Right lung (tissue), 5 donors: ENCODE data around the gene SNED1. TPM values are rescaled to one million over a fixed set of nuclear protein-coding genes. Genes with fewer than 3 reads are reported as not detected.

ENCODE experiments used
- DNase-seq, 2 donors: peaks; one replicate each; pipeline ENCODE4 v3.0.0-alpha.2; 2013
- polyA plus RNA-seq, 5 donors: library from polyadenylated mRNA; unstranded; fragments of 120-200 nt; gene quantifications; one replicate each; pipeline versions ENCODE4 v1.2.1 to v1.2.3, GENCODE V29; 2013; ENCODE audit warnings: inconsistent platforms in 1 of 5, low replicate concordance in 1 of 5; ENCODE audit not compliant: insufficient read length in 5 of 5, insufficient read depth in 1 of 5

The SNED1 gene
- polyA plus RNA-seq, 5 donors, result 40.8 to 60.3 (median 54.9) TPM

- DNase-seq, result no peak
Observed at GRCh38 chr2:240991378-240992263, 6.8 kb upstream of the SNED1 start.

- DNase-seq, result no peak
Observed at GRCh38 chr2:240992572-240993291, 5.7 kb upstream of the SNED1 start.

- DNase-seq, result no peak
Observed at GRCh38 chr2:240993446-240994170, 4.8 kb upstream of the SNED1 start.

DNA sequence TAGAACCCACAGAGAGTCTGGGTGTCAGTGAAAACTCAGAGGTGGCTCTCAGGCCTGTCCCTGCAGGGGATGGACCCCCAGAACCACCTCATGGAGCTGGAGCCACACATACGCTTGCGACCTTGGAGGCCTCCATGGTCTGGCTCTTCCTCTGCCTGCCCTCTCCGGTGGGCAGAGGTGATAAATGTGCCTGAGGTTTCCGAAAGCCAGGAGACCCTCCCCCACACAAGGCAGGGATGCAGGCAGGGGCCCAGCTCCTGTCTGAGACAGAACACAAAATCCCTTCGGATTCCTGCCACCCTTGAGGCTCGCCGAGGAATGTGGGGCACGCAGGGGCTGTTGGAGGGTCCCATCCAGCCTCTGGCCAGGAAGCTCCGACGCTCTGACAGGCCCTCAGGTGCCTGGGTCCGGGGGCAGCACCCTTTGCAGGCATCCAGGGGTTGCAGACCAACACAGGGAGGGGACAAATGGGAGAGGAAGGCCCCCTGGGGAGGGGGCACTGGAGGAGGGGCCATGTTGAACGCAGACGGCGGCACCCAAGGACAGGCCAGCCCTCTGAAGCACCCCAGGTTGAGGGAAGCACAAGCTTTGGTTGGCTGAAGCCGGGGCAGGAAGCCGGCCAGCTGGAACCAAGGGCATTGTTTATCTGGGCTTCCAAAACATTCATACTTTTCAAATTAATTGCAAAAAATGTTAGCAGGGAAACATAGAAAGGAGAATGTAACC, 4.1 kb upstream of the SNED1 start:
- peak in 1 of 2 donors; percentile 52 for DNase-seq

- DNase-seq, result no peak
Observed at GRCh38 chr2:240995041-240996021, 3.1 kb upstream of the SNED1 start.

- DNase-seq, result no peak
Observed at GRCh38 chr2:240996161-240996833, 2.1 kb upstream of the SNED1 start.

DNA sequence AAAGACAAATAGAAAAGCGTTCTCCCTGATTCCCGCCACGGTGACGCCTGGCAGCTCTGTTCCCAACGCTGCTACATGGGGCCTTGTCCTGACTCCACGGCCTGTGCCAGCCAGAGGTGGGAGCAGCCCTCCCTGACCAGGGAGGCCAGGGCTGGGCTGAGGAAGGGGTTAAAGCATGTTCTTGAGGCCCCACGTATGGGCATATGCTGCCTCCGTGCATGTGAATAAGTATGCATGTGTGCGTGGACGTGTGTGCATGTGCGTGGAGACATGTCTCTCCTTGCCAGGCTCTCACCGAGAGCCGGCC, 1.6 kb upstream of the SNED1 start:
- no peak for DNase-seq

GRCh38 chr2:240997141-240997855, 1.1 kb upstream of the SNED1 start:
- DNase-seq, result no peak

DNA sequence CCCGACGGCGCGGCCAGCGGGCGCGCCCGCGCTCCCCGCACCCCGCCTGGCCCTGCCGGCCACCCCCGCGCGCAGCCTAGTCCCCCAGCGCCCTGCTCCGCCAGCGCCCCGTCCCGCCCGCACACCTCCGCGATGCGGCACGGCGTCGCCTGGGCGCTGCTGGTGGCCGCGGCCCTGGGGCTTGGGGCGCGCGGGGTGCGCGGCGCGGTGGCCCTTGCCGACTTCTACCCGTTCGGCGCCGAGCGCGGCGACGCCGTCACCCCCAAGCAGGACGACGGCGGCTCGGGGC, 232 bp downstream of the SNED1 start:
- no peak for DNase-seq

DNA sequence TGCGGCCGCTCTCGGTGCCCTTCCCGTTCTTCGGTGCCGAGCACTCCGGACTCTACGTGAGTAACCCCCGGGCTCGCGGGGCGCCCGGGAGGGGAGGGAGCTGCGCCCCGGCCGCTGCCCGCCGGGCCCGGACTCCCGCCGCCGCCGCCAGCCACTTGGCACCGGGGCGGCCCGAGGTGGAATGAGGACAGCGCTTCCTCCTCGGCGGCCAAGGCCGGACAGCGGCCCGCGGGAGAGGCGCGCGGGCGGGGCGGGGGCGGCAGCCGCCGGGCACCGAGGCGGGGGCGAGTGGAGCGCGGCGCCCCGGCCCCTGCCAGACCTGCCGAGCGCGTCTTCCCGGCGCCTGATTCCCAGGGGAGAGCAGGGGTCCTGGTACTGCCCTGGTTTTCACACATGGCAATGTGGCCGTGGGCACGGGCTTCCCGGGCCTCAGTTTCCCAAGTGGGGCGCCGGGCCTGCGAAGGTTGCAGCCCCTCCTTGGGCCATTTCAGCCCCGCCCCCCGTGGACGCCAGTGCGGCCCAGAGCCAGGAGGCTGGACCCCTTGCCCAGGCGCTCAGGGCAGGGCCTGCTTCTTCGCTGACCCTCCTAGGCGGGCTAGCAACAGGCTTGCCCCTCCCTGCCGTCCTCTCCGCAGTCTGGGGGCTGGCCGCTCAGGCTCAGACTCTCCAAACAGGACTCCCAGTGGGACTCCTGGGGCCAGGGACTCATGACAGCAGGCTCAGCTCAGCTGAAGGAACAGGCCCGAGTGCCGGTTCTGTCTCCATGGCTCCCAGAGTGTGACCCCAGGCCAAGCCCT, 775 bp downstream of the SNED1 start:
- DNase-seq, result no peak

DNA sequence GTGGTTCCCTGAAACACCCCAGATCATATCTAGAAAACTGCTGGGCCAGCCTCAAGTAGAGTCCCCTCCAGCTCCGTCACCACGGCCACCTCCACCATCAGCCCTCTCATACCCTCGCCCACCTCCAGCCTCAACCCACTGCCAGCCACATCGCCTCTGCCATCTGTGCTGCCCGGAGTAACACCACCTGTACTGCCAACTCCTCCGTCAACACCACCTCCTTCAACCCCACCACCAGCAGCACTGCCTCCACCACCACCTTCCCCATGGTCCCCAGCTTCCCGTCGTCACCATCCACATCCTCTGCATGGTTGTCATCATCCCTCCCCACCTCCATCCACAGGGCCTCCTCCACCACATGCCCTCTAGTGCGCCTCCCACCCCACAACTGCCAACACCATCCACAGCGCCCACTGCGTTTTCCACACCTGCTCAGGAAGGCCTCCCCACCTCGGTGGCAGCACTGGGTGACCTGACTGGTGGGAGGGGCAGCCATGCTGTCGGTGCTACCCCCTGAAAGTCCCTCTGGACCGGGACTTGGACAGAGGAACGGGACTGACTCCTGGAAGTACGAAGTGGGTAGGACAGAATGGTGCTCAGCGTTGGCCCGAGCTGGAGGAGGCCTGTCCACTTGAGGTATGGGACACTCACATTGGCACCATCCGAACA, 1.6 kb downstream of the SNED1 start:
- no peak for DNase-seq

GRCh38 chr2:241000831-241001321, 2.5 kb downstream of the SNED1 start:
- DNase-seq, result no peak

DNA sequence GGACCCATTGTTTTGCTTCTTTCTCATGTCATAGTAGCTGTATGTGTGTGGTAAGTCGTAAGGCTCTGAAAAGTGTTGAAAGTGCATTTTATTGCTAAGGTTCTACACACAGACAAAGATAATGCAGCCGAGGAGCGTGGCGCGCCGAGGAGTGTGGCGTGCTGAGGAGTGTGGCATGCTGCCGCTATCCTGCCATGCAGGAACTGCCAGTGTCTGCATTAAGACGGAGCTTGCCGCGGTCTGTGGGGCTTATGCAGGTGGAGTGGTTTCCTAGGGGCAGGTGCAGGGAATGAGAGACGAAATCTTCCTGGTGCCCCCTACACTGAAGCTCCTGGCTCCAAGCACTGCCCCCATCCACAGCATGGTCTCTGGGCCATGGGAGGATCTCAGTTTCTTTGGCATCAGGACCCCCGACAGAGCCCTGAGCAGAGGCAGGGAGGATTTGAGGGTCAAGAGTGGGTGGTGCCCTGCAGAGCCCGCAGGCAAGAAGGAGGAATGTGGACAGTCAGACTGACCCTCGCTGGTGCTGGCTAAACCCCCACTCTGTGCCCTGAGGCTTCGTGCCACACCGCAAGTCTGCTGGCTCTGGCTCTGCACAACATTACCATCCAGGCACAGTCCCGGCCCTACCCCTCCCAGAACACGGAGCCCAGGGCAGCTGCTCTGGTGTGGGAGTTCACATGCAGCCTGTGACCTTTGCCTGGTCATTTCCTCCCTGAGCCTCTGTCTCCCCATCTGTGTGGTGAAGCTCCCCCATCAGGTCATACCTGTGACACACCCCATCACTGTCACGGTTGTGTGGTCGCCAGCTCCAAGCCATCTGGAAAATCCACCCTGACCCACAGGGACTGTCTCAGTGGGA, 3.2 kb downstream of the SNED1 start:
- DNase-seq, result no peak

DNA sequence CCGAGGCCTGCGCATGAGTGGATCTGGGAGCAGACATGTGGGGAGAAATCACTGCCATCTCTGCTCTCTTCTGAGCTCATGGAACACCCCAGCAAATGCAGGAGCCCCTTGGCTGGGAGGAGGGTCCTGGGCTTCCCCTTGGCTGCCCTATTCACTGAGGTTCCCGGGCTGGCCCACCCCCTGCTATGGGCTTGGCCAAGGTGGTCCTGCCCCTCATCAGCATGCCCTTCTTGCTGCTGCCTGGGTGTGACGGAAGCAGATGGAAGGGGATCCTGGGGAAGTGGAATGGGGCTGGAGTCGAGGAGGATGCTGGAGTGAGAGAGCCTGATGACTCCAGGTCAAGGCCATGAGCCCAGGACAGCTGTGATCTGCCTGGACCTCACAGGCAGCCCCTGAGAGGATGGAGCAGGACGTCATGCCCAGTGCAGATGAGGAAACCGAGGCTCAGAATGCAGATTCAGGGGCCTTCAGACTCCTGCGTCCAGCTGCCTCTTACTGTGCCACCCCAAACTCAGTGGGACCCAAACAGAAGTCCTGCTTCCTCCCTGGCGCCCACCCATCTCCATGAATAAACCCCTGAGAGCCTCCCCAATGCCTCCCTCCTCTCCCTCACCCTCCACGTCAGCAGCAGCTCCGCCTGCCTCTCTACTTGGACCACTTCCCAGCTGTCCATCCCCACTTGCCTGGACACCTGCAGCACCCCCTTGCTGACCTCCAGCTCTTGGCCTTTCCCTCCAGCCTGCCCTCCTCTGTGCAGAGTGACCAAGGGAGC, 4.0 kb downstream of the SNED1 start:
- DNase-seq, result no peak

DNA sequence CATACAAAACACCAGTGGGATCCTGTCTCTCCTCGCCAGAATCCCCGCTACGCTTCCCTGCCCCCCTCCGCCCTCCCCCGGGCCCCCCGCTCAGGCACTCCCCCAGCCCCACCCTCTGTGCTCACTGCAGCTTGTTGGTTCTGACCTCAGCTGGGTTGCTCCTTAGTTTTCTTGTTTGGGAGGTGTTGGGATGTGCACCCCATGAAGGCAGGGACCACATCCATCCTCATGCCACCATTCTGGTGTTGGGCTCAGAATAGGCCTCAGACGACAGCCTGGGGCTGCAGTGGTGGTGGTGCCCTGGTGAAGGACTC, 4.6 kb downstream of the SNED1 start:
- no peak for DNase-seq

GRCh38 chr2:241003369-241003768, 5.0 kb downstream of the SNED1 start:
- DNase-seq, result no peak
